GM12872 (cell line): ENCODE results near the gene PTK7.

Experiments
- TF ChIP-seq, protein P1 (sequence below): IDR thresholded peaks from 3 replicates; pipeline ENCODE4 v1.5.1; 2011; ENCODE audit warnings: low read depth, mild to moderate bottlenecking, low read length, moderate library complexity; ENCODE audit not compliant: insufficient read depth

PTK7 gene

DNA sequence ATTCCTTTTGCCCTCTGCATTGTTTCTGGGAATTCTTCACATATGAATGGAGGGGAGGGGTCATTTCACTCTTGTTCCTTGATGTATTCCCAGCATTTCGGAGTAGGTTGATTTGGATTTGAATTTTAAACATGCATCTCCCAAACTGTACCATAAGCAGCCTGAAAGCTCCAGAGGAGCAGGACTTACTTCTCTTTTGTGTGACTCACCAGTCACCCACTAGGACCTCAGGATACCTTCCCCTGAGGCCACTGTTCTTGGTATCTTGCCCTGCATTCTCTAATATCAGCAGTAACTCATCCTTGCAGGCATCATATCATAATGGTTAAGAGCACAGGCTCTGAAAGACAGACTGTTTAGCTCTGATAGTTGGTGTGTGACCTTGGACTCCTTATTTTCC lies 17.6 kb upstream of the PTK7 start:
- TF ChIP-seq, protein P1, sequence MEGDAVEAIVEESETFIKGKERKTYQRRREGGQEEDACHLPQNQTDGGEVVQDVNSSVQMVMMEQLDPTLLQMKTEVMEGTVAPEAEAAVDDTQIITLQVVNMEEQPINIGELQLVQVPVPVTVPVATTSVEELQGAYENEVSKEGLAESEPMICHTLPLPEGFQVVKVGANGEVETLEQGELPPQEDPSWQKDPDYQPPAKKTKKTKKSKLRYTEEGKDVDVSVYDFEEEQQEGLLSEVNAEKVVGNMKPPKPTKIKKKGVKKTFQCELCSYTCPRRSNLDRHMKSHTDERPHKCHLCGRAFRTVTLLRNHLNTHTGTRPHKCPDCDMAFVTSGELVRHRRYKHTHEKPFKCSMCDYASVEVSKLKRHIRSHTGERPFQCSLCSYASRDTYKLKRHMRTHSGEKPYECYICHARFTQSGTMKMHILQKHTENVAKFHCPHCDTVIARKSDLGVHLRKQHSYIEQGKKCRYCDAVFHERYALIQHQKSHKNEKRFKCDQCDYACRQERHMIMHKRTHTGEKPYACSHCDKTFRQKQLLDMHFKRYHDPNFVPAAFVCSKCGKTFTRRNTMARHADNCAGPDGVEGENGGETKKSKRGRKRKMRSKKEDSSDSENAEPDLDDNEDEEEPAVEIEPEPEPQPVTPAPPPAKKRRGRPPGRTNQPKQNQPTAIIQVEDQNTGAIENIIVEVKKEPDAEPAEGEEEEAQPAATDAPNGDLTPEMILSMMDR: no peak

DNA sequence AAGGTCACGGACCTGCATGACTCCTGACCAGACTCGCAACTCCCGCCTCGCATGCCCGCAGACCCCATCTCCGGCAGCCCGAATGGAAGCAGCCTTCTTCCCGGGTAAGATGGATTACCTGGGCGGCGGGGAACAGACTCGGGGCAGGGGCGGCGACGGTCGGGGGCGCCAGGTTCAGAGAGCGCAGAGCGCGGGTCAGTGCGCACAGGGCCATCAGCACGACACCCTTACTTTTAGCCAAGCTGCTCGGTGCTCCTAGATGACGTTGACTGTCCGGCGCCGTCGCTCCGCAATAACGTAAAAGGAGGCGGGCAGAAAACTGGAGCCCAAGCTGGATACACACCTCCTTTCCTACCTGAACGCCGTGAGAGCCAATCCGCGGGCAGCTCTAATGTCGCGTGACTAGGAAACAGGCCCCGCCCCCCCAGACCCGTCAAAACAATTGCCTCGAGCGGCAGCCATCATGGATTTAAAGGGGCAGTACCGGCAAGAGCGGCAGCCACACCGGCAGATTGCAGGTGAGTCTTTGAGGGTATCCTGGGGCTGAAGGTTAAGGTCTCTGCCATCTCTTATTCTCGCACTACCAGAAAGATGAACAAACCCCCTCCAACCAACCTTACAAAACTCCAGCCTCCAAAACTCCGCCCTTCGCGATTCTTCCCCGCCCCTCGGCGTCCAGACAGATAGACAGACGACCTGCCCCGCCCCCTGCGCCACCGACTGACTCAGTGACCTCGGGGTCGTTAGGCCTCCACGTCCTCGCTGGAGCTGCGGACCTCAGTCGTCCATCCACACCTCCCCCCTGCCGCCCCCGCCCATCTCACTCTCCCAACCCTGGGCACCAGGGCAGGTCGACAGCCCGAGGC lies 16.7 kb upstream of the PTK7 start, which contains the start of the genes KLC4 and MRPL2:
KLC4 (plus strand) TSS at position 464 of the 866 bp plus-strand sequence. CDS start 1,705 bp downstream, outside the sequence.
MRPL2 (minus strand) TSS at position 267 of the 866 bp plus-strand sequence; CDS start at position 214, 53 bp downstream.
- TF ChIP-seq, protein P1: no peak

DNA sequence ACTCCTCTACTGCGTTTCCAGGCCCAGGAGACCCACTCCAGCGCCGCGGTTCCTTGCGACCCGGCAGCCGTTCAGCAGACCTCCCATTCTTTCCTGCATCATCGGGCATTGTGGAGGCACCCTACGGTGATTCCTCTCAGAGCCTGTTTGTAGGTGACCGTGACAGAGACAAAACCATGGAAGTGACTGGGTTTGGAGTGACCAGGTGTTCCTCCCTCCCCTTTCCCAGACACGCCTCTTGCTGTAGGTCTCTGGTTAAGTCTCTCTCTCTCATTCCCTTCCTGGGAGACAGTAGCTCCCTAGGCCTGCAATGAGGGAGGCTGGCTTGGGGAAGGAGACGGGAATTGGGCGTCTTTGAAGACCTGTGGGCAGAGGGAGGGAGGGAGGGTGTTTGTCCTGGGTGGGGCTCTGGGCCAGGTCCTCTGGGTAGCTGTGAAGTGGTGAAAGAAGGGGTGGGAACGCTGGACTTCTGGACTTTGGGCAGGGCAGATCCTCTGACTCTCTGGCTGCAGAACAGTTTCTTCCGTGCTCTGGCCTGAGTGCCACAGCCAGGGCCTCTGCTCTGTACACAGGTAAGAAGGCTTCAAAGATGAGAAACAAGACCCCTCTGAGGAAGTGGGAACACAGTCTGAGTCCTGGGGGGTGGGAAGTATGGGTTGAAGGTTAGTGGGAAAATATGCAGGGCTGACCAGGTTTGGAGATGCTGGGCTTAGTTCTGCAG lies 15.9 kb upstream of the PTK7 start:
- TF ChIP-seq, protein P1: no peak

DNA sequence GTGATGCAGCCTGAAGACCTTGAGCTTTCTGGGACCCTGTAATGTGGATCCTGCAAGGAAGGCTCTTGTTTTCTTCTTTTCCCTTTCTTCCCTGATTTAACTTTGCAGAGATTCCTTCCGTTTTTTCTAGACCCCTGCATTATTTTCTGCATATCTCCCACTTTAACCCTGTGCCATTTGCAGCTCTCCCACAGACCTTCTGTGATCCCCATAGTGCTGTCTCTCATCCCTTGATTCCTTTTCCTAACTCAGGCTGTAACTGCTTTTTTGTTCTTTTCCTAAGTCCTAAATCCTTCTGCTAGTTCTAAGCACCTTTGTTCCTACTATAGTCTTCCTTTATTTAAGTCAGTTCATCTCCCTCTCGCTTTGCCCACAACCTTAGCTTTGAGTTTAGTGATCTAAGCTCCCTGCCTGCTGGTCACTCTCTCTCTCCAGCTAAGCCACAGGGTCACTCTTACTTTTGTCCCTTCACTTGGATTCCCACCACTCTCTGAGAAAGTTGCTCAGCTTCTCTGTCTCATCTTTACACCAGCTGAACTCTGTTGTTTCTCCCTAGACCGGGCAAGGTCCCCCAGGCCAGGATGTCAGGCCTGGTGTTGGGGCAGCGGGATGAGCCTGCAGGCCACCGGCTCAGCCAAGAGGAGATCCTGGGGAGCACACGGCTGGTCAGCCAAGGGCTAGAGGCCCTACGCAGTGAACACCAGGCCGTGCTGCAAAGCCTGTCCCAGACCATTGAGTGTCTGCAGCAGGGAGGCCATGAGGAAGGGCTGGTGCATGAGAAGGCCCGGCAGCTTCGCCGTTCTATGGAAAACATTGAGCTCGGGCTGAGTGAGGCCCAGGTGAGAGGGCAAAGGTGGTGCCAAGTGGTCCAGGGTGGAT lies 15.1 kb upstream of the PTK7 start:
- TF ChIP-seq, protein P1: no peak

DNA sequence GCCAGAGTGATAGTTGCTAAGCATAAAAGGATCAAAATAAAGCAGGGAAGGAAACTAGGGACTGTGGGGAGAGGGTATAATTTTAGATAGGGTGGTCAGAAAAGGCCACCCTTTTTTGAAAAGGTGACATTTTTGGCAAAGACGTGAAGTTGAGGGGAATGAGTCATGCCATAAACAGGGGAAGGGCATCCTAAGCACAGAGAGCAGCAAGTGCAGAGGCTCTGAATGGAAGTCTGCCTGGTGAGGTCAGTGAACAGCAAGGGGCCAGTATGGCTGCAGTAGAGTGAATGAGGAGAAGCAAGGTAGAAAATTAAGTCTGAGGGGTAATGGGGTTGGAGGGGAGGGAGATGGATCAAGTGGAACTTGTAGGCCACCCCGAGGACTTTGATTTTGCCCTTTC lies 14.3 kb upstream of the PTK7 start:
- TF ChIP-seq, protein P1: no peak

DNA sequence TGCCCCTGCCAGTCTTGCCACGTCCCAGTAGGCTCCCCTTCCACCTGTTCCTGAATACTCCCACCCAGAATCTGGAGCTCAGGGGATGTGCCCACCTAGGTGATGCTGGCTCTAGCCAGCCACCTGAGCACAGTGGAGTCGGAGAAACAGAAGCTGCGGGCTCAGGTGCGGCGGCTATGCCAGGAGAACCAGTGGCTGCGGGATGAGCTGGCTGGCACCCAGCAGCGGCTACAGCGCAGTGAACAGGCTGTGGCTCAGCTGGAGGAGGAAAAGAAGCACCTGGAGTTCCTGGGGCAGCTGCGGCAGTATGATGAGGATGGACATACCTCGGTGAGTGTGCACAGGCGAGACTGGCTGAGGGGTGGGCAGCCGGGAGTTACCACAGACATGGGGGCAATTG lies 13.3 kb upstream of the PTK7 start:
- TF ChIP-seq, protein P1: no peak
